OCI-LY1 (cell line): ENCODE measurements around the gene ACTG1.

Source experiments
- H2AFZ ChIP-seq: fragments of 200-600 bp; sonication (generic), shearing (Covaris generic); 2 replicates; pipeline ENCODE4 v1.6.0; 2014; ENCODE audit warnings: antibody characterized with exemption, mild to moderate bottlenecking, low read length
- H3F3A ChIP-seq: fragments of 200-600 bp; sonication (generic), shearing (Covaris generic); 2 replicates; pipeline ENCODE4 v1.6.0; 2014; ENCODE audit warnings: mild to moderate bottlenecking, antibody characterized with exemption, low read length, moderate library complexity; ENCODE audit not compliant: insufficient read depth
- H3K27ac ChIP-seq: fragments of 200-600 bp; sonication (generic); 2 replicates; pipeline ENCODE4 v1.5.1; 2014; ENCODE audit warnings: low read length, mixed run types, mild to moderate bottlenecking, low read depth; ENCODE audit not compliant: poor library complexity, severe bottlenecking
- H3K27me3 ChIP-seq: fragments of 200-600 bp; sonication (generic); 2 replicates; pipeline ENCODE4 v1.6.0; 2014; ENCODE audit warnings: antibody characterized with exemption, mild to moderate bottlenecking, low read length, moderate library complexity; ENCODE audit not compliant: insufficient read depth
- H3K36me3 ChIP-seq: fragments of 200-600 bp; sonication (generic); 2 replicates; pipeline ENCODE4 v1.6.1; 2014; ENCODE audit warnings: mild to moderate bottlenecking, antibody characterized with exemption, low read length, moderate library complexity, mixed read lengths; ENCODE audit not compliant: insufficient read depth
- H3K4me1 ChIP-seq: fragments of 200-600 bp; sonication (generic); 2 replicates; pipeline ENCODE4 v1.5.1; 2014; ENCODE audit warnings: mild to moderate bottlenecking, low read length, moderate library complexity; ENCODE audit not compliant: insufficient read depth, severe bottlenecking
- H3K4me2 ChIP-seq: fragments of 200-600 bp; sonication (generic), shearing (Covaris generic); 2 replicates; pipeline ENCODE4 v1.6.1; 2014; ENCODE audit warnings: low read length
- H3K4me3 ChIP-seq: fragments of 200-600 bp; sonication (generic); 2 replicates; pipeline ENCODE4 v1.5.1; 2014; ENCODE audit warnings: low read length, low read depth, mild to moderate bottlenecking, mixed read lengths; ENCODE audit not compliant: poor library complexity, severe bottlenecking
- H3K79me2 ChIP-seq: fragments of 200-600 bp; shearing (Covaris generic); 2 replicates; pipeline ENCODE4 v1.6.1; 2016; ENCODE audit warnings: mixed run types, low read length, mixed read lengths; ENCODE audit not compliant: insufficient read depth
- H3K9ac ChIP-seq: fragments of 200-600 bp; sonication (generic), shearing (Covaris generic); 2 replicates; pipeline ENCODE4 v1.6.1; 2014; ENCODE audit warnings: mild to moderate bottlenecking, low read length, mixed read lengths
- H3K9me2 ChIP-seq: fragments of 200-600 bp; sonication (generic), shearing (Covaris generic); 2 replicates; pipeline ENCODE4 v1.6.1; 2014; ENCODE audit warnings: low read depth, mild to moderate bottlenecking, low read length, mixed read lengths
- H3K9me3 ChIP-seq: fragments of 200-600 bp; shearing (Covaris generic); 2 replicates; pipeline ENCODE4 v1.6.1; 2014; ENCODE audit warnings: low read length, mixed read lengths
- H4K20me1 ChIP-seq: fragments of 200-600 bp; sonication (generic), shearing (Covaris generic); 2 replicates; pipeline ENCODE4 v1.6.0; 2016; ENCODE audit warnings: mild to moderate bottlenecking, low read length; ENCODE audit not compliant: insufficient read depth
- EZH2 ChIP-seq: fragments of 200-600 bp; sonication (generic), shearing (Covaris generic); IDR thresholded peaks from 2 replicates; pipeline ENCODE4 v1.8.0; 2017; ENCODE audit warnings: borderline replicate concordance, mixed run types, mild to moderate bottlenecking, antibody characterized with exemption, low read length, moderate library complexity, mixed read lengths
- TF ChIP-seq, protein P1 (sequence below): fragments of 200-600 bp; sonication (generic), shearing (Covaris generic); IDR thresholded peaks from 2 replicates; pipeline ENCODE4 v1.5.1; 2017; ENCODE audit warnings: mild to moderate bottlenecking, antibody characterized with exemption, low read length, moderate library complexity, mixed read lengths

Gene ACTG1

GRCh38 chr17:81510785-81511553 lies 1.6 kb downstream of the ACTG1 start:
- Histone ChIP-seq H3K36me3 (peaks cover 42% of the 10 kb centered on the region), H3F3A (peaks cover 37% of the 10 kb centered on the region), H3K9ac (peak overlapping the region; percentile 98), H3K9me2 (no peaks in the 10 kb centered on the region), H3K4me2 (peak overlapping the region; percentile 78), H2AFZ (no peak overlapping the region), H3K9me3 (no peaks in the 10 kb centered on the region), H4K20me1 (no peaks in the 10 kb centered on the region), H3K4me3 (peak overlapping the region; percentile 99), H3K27me3 (no peaks in the 10 kb centered on the region), H3K79me2 (peaks cover 6% of the 10 kb centered on the region; the same call in 1 of the 2 replicates), H3K4me1 (peaks cover 49% of the 10 kb centered on the region), H3K27ac (peak overlapping the region; percentile 71)
- no peak for TF ChIP-seq EZH2
- TF ChIP-seq, protein P1, sequence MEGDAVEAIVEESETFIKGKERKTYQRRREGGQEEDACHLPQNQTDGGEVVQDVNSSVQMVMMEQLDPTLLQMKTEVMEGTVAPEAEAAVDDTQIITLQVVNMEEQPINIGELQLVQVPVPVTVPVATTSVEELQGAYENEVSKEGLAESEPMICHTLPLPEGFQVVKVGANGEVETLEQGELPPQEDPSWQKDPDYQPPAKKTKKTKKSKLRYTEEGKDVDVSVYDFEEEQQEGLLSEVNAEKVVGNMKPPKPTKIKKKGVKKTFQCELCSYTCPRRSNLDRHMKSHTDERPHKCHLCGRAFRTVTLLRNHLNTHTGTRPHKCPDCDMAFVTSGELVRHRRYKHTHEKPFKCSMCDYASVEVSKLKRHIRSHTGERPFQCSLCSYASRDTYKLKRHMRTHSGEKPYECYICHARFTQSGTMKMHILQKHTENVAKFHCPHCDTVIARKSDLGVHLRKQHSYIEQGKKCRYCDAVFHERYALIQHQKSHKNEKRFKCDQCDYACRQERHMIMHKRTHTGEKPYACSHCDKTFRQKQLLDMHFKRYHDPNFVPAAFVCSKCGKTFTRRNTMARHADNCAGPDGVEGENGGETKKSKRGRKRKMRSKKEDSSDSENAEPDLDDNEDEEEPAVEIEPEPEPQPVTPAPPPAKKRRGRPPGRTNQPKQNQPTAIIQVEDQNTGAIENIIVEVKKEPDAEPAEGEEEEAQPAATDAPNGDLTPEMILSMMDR: no peak

- Histone ChIP-seq H3K9me3 (no peaks in the 10 kb centered on the region), H3K27me3 (no peaks in the 10 kb centered on the region), H3K4me1 (peaks cover 41% of the 10 kb centered on the region), H4K20me1 (no peaks in the 10 kb centered on the region), H3K9ac (peak overlapping the region; percentile 98), H3K4me2 (peak overlapping the region; percentile 78), H3K27ac (peak overlapping the region; percentile 71), H3K36me3 (peaks cover 42% of the 10 kb centered on the region), H3K4me3 (peak overlapping the region; percentile 99), H3K9me2 (no peaks in the 10 kb centered on the region), H2AFZ (no peak overlapping the region), H3F3A (peaks cover 31% of the 10 kb centered on the region), H3K79me2 (peaks cover 6% of the 10 kb centered on the region; the same call in 1 of the 2 replicates)
- TF ChIP-seq EZH2: no peak
- TF ChIP-seq, protein P1: no peak
These were observed 2.4 kb downstream of the ACTG1 start for GRCh38 chr17:81509972-81510784.

DNA sequence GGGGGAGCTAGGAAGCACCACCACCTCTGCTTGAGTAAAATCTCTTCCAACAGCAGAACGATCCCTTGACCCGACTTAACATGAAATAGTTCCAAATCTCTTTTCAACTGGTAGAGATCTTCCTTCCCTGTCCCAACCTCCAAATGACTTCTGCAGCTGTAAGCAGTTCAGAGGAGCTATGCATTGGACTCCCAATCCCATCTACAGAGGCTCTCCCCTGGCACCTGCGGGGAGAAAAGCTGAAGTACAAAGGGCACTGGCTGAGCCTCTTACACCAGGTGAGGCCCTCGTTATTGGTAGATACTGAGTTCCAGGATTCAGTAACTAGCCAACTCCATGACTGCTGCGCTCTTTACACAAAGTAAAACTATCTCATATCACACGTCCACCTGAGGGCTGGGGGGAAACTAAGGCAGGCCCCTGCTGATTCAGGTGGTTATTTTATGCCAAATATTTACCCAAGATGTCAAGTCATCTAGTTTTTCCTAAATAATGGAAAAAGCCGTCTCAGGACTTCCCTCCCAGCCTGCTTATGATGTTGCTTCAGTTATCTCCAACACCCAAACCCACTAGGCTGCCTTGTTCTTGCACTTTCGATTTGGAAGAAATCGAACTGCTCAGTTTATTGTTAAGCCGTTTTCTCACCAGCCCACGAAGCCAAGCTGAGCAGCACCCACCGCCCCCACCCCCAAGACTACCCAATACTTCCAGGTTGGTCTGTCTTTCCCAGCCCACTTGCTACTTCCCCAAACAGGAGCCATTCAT lies 3.2 kb downstream of the ACTG1 start:
- Histone ChIP-seq H3K27ac (peak overlapping the region; percentile 35), H3F3A (peaks cover 31% of the 10 kb centered on the region)
- no peak for TF ChIP-seq EZH2
- TF ChIP-seq, protein P1: no peak

More for the DNA sequence above, 3.2 kb downstream of the ACTG1 start:
- Histone ChIP-seq H3K4me3 (peak overlapping the region; percentile 99), H3K36me3 (peaks cover 42% of the 10 kb centered on the region), H3K79me2 (peaks cover 6% of the 10 kb centered on the region; the same call in 1 of the 2 replicates), H3K4me1 (peaks cover 39% of the 10 kb centered on the region), H4K20me1 (no peaks in the 10 kb centered on the region), H2AFZ (no peak overlapping the region), H3K9me3 (no peaks in the 10 kb centered on the region), H3K9me2 (no peaks in the 10 kb centered on the region), H3K27me3 (no peaks in the 10 kb centered on the region), H3K9ac (peak overlapping the region; percentile 98; the same call in 1 of the 2 replicates), H3K4me2 (peak overlapping the region; percentile 78)
